Renal cortical epithelial cell (primary cell): ENCODE results near the gene AQP10. TPM values are rescaled to one million over a fixed set of nuclear protein-coding genes. Genes with fewer than 3 reads are reported as not detected.
"Not testable (repeated sequence)": the region's sequence is repeated elsewhere in the genome, so short reads cannot be mapped to it uniquely, and the experiment has no call there.

ENCODE experiments used
- DNase-seq: peaks from one replicate; pipeline ENCODE4 v3.0.0-alpha.2; 2011; ENCODE audit warnings: low read depth
- total RNA-seq: library from RNA; depleted of rRNA; stranded (reverse); fragments of >200 nt; gene quantifications from 2 replicates; pipeline ENCODE4 v1.2.3, GENCODE V29; 2014

Gene AQP10
- total RNA-seq, 1 donor from 2014 or later, result not detected

- no peak for DNase-seq
Measured at GRCh38 chr1:154344977-154345837, 24.3 kb downstream of the AQP10 start.

- DNase-seq, result no peak
Measured at GRCh38 chr1:154346276-154346917, 25.5 kb downstream of the AQP10 start.

- DNase-seq, result no peak
Measured at GRCh38 chr1:154347961-154348360, 27.1 kb downstream of the AQP10 start.

GRCh38 chr1:154348429-154349076, 27.7 kb downstream of the AQP10 start:
- DNase-seq, result no peak

GRCh38 chr1:154349121-154349520, 28.2 kb downstream of the AQP10 start:
- DNase-seq, result no peak

GRCh38 chr1:154350383-154350782, 29.5 kb downstream of the AQP10 start:
- no peak for DNase-seq

- DNase-seq, result no peak
Measured at GRCh38 chr1:154351363-154352068, 30.6 kb downstream of the AQP10 start.

GRCh38 chr1:154352245-154352580, 31.3 kb downstream of the AQP10 start:
- DNase-seq, result no peak

GRCh38 chr1:154352581-154353459, 31.9 kb downstream of the AQP10 start:
- DNase-seq, result peak; percentile 47

GRCh38 chr1:154353460-154353904, 32.6 kb downstream of the AQP10 start:
- DNase-seq, result peak; percentile 79

GRCh38 chr1:154353966-154354365, 33.1 kb downstream of the AQP10 start:
- no peak for DNase-seq

- no peak for DNase-seq
Measured at GRCh38 chr1:154358519-154358918, 37.6 kb downstream of the AQP10 start.

- DNase-seq, result no peak
Measured at GRCh38 chr1:154360288-154360687, 39.4 kb downstream of the AQP10 start.

- DNase-seq, result not testable (repeated sequence)
Measured at GRCh38 chr1:154360881-154361280, 40.0 kb downstream of the AQP10 start.

GRCh38 chr1:154361357-154361756, 40.5 kb downstream of the AQP10 start:
- no peak for DNase-seq

GRCh38 chr1:154371436-154371835, 50.5 kb downstream of the AQP10 start:
- DNase-seq, result no peak

GRCh38 chr1:154373777-154374357, 53.0 kb downstream of the AQP10 start:
- not testable (repeated sequence) for DNase-seq
